MM.1S (cell line): ENCODE results near the gene GLUL.

ENCODE experiments used
- EZH2 ChIP-seq: fragments of 300-600 bp; sonication (generic); optimal IDR thresholded peaks from 2 replicates; pipeline ENCODE3; 2017; ENCODE audit warnings: low read depth, mild to moderate bottlenecking, antibody characterized with exemption, low read length, mixed read lengths
- TF ChIP-seq, protein P1 (sequence below): fragments of 300-600 bp; sonication (generic); IDR thresholded peaks from 2 replicates; pipeline ENCODE4 v1.5.1; 2016; ENCODE audit warnings: antibody characterized with exemption, low read length, mixed read lengths

- TF ChIP-seq, protein P1, sequence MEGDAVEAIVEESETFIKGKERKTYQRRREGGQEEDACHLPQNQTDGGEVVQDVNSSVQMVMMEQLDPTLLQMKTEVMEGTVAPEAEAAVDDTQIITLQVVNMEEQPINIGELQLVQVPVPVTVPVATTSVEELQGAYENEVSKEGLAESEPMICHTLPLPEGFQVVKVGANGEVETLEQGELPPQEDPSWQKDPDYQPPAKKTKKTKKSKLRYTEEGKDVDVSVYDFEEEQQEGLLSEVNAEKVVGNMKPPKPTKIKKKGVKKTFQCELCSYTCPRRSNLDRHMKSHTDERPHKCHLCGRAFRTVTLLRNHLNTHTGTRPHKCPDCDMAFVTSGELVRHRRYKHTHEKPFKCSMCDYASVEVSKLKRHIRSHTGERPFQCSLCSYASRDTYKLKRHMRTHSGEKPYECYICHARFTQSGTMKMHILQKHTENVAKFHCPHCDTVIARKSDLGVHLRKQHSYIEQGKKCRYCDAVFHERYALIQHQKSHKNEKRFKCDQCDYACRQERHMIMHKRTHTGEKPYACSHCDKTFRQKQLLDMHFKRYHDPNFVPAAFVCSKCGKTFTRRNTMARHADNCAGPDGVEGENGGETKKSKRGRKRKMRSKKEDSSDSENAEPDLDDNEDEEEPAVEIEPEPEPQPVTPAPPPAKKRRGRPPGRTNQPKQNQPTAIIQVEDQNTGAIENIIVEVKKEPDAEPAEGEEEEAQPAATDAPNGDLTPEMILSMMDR = no peak
- TF ChIP-seq EZH2 = no peak
These were observed 53.6 kb downstream of the GLUL start for GRCh38 chr1:182337736-182338571.
